ENCODE measurements around the gene STK17B. TPM values are rescaled to one million over a fixed set of nuclear protein-coding genes. Genes with fewer than 3 reads are reported as not detected.

The STK17B gene
- total and polyA plus RNA-seq, 2 of the 13 experiments (the other 11 are each of a cell fraction or from before 2014, with no cell fraction given) = 1.6 to 4.5 TPM

DNA sequence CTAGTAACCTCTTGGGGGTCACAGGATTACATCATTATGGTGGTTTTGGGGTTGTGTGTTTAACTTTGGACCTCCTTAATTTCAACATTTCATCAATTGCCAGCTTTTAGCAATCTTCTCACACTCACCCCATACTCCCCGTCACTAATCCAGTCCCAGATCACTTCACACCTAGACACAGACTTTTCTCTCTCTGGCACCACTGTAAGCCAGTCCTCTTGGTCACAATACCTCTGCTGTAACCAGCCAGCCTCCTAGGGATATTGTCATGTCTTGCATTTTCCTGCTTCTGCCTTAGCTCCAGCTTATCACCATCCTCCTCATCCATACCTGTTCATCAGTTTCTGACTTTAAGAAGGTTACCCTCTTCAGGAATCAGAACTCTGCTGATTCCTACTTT, 1.6 kb upstream of the STK17B start (continued):
- TF ChIP-seq, protein P1, sequence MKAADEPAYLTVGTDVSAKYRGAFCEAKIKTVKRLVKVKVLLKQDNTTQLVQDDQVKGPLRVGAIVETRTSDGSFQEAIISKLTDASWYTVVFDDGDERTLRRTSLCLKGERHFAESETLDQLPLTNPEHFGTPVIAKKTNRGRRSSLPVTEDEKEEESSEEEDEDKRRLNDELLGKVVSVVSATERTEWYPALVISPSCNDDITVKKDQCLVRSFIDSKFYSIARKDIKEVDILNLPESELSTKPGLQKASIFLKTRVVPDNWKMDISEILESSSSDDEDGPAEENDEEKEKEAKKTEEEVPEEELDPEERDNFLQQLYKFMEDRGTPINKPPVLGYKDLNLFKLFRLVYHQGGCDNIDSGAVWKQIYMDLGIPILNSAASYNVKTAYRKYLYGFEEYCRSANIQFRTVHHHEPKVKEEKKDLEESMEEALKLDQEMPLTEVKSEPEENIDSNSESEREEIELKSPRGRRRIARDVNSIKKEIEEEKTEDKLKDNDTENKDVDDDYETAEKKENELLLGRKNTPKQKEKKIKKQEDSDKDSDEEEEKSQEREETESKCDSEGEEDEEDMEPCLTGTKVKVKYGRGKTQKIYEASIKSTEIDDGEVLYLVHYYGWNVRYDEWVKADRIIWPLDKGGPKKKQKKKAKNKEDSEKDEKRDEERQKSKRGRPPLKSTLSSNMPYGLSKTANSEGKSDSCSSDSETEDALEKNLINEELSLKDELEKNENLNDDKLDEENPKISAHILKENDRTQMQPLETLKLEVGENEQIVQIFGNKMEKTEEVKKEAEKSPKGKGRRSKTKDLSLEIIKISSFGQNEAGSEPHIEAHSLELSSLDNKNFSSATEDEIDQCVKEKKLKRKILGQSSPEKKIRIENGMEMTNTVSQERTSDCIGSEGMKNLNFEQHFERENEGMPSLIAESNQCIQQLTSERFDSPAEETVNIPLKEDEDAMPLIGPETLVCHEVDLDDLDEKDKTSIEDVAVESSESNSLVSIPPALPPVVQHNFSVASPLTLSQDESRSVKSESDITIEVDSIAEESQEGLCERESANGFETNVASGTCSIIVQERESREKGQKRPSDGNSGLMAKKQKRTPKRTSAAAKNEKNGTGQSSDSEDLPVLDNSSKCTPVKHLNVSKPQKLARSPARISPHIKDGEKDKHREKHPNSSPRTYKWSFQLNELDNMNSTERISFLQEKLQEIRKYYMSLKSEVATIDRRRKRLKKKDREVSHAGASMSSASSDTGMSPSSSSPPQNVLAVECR (CRISPR knock-in tag; IDR thresholded peaks at IDR 0.05; ENCODE audit: borderline replicate concordance) = no peak
- TF ChIP-seq ZNF34 (CRISPR knock-in tag; IDR thresholded peaks at IDR 0.05; ENCODE audit: borderline replicate concordance) = no peak
- no peak for TF ChIP-seq ONECUT2 (CRISPR knock-in tag; IDR thresholded peaks at IDR 0.05)
- no peak for TF ChIP-seq ZFP91 (CRISPR knock-in tag; IDR thresholded peaks at IDR 0.05; ENCODE audit: borderline replicate concordance)
- TF ChIP-seq HOXA3 (CRISPR knock-in tag; IDR thresholded peaks at IDR 0.05) = no peak

DNA sequence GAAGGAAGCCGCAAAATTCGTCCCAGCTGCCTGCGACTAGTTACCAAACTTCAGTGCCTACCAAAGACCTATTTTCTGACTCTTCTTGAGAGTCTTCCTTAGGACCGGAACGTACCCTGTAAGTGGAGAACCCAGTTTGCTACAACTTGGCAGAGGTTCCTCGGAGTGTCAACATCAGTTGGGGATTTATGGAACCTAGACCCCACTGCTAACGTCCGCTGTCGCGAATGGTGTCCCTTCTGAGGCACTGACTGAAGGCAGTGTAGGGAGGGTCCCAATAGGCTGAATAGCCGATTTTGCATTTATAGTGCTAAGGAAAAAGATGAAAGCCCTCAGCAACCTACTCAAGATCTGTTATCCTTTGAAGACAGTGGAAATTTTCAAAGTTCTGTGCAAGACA, 568 bp upstream of the STK17B start:
- intact Hi-C loops (cut with micrococcal nuclease; ENCODE audit: unreplicated experiment) = loop anchor here (2.0 to 5.0 kb wide), 2 partner anchors 105 kb away; partner anchors contain the start of gene DNAH7
- WGBS (ENCODE audit: low lambda C conversion rate) = 45% methylated on average over 11 of the region's 11 CpGs
- POLR2A ChIA-PET = no interaction called here
- TF ChIP-seq SNRNP70 (IDR thresholded peaks at IDR 0.05; ENCODE audit: low read depth, low read length) = no peak
- TF ChIP-seq HNF4G (IDR thresholded peaks at IDR 0.05; ENCODE audit: borderline replicate concordance, low read depth, low read length) = no peak
- no peak for TF ChIP-seq HNF4G (CRISPR knock-in tag; IDR thresholded peaks at IDR 0.05; ENCODE audit: borderline replicate concordance, low read depth)
- TF ChIP-seq SATB2 (CRISPR knock-in tag; IDR thresholded peaks at IDR 0.05) = no peak
- TF ChIP-seq, protein P2, sequence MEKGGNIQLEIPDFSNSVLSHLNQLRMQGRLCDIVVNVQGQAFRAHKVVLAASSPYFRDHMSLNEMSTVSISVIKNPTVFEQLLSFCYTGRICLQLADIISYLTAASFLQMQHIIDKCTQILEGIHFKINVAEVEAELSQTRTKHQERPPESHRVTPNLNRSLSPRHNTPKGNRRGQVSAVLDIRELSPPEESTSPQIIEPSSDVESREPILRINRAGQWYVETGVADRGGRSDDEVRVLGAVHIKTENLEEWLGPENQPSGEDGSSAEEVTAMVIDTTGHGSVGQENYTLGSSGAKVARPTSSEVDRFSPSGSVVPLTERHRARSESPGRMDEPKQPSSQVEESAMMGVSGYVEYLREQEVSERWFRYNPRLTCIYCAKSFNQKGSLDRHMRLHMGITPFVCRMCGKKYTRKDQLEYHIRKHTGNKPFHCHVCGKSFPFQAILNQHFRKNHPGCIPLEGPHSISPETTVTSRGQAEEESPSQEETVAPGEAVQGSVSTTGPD (CRISPR knock-in tag; IDR thresholded peaks at IDR 0.05) = no peak
- TF ChIP-seq KDM6A (CRISPR knock-in tag; IDR thresholded peaks at IDR 0.05; ENCODE audit: low read depth) = no peak
- no peak for TF ChIP-seq ZNF101 (CRISPR knock-in tag; IDR thresholded peaks at IDR 0.05; ENCODE audit: borderline replicate concordance, low read depth)
- no peak for TF ChIP-seq ZNF749 (CRISPR knock-in tag; IDR thresholded peaks at IDR 0.05; ENCODE audit: borderline replicate concordance)
- no peak for TF ChIP-seq TEF (CRISPR knock-in tag; IDR thresholded peaks at IDR 0.05)
- no peak for TF ChIP-seq SP1 (IDR thresholded peaks at IDR 0.05)
- TF ChIP-seq SP1 (CRISPR knock-in tag; IDR thresholded peaks at IDR 0.05) = no peak
- no peak for TF ChIP-seq ZSCAN12 (CRISPR knock-in tag; IDR thresholded peaks at IDR 0.05)

More for the DNA sequence above, 568 bp upstream of the STK17B start:
- BruUV-seq (replicated peaks) = no TSS peak
- Histone ChIP-seq H3K9ac (ENCODE audit: insufficient read depth, low read depth, low read length) (no peak overlapping the region), H3K27ac (ENCODE audit: extremely low read length, insufficient read depth, low read length) (no peak overlapping the region), H4K20me1 (ENCODE audit: insufficient read depth, low read length) (no peaks in the 10 kb centered on the region), H3K4me3 (replicated peaks in 1 of 3; ENCODE audit: insufficient read depth in 1 of 3, low read depth in 2 of 3, low read length in 3 of 3) (peak overlapping the region; percentile 20 to 88 (median 40); a peak in 5 of 6 replicates), H3K4me1 (ENCODE audit: insufficient read depth, low read length) (peaks cover 16% of the 10 kb centered on the region), H3K9me3 (ENCODE audit: low read length) (no peaks in the 10 kb centered on the region), H3K4me2 (ENCODE audit: low read depth, low read length) (peak overlapping the region; percentile 76), H3K79me2 (ENCODE audit: insufficient read depth, low read length) (no peaks in the 10 kb centered on the region), H3K27me3 (ENCODE audit: control insufficient read depth in 1 of 2, insufficient read depth in 2 of 2, low read length in 2 of 2) (peaks cover 3 to 29% of the 10 kb centered on the region in 2 experiments; a peak in 4 of 5 replicates), H3K36me3 (replicated peaks in 1 of 2; ENCODE audit: control insufficient read depth in 1 of 2, insufficient read depth in 2 of 2, low read length in 2 of 2) (no peaks in the 10 kb centered on the region), H2AFZ (ENCODE audit: low read length) (no peak overlapping the region)
- FAIRE-seq (no peak), ATAC-seq (no peak), DNase-seq (ENCODE audit: low spot score) (no peak)
- CTCF ChIA-PET (ENCODE audit: low intra/inter-chr PET ratio, low total read pairs) = no interaction called here
- in situ Hi-C loops (cut with HindIII; ENCODE audit: extremely low pct_ligation_motif_present, low pct_unique_long_range_greater_than_20kb) = no loop called here

Data from HepG2 (cell line).